Measurements from ENCODE around the gene TIAM1.

Gene TIAM1

GRCh38 chr21:31288191-31288590 is 55.9 kb downstream of the TIAM1 start:
- DNase-seq (ENCODE audit: low read depth in 1 of 2, low spot score in 1 of 2) = no peak

- DNase-seq (ENCODE audit: low read depth in 1 of 2, low spot score in 1 of 2) = no peak
Measured at GRCh38 chr21:31287201-31287600, 56.9 kb downstream of the TIAM1 start.

GRCh38 chr21:31286621-31287020 is 57.4 kb downstream of the TIAM1 start:
- no peak for DNase-seq (ENCODE audit: low read depth in 1 of 2, low spot score in 1 of 2)

GRCh38 chr21:31284797-31285397 is 59.2 kb downstream of the TIAM1 start:
- no peak for DNase-seq (ENCODE audit: low read depth in 1 of 2, low spot score in 1 of 2)

GRCh38 chr21:31283025-31283424 is 61.0 kb downstream of the TIAM1 start:
- no peak for DNase-seq (ENCODE audit: low read depth in 1 of 2, low spot score in 1 of 2)

GRCh38 chr21:31282095-31282709 is 61.9 kb downstream of the TIAM1 start:
- no peak for DNase-seq (ENCODE audit: low read depth in 1 of 2, low spot score in 1 of 2)

- no peak for DNase-seq (ENCODE audit: low read depth in 1 of 2, low spot score in 1 of 2)
Measured at GRCh38 chr21:31281561-31281960, 62.5 kb downstream of the TIAM1 start.

- DNase-seq (ENCODE audit: low read depth in 1 of 2, low spot score in 1 of 2) = no peak
Measured at GRCh38 chr21:31279986-31280385, 64.1 kb downstream of the TIAM1 start.

GRCh38 chr21:31279214-31279613 is 64.8 kb downstream of the TIAM1 start:
- DNase-seq (ENCODE audit: low read depth in 1 of 2, low spot score in 1 of 2) = no peak

- DNase-seq (ENCODE audit: low read depth in 1 of 2, low spot score in 1 of 2) = no peak
Measured at GRCh38 chr21:31278511-31279130, 65.4 kb downstream of the TIAM1 start.

GRCh38 chr21:31276663-31277062 is 67.4 kb downstream of the TIAM1 start:
- no peak for DNase-seq (ENCODE audit: low read depth in 1 of 2, low spot score in 1 of 2)

GRCh38 chr21:31275901-31276300 is 68.2 kb downstream of the TIAM1 start:
- DNase-seq (ENCODE audit: low read depth in 1 of 2, low spot score in 1 of 2) = no peak

- no peak for DNase-seq (ENCODE audit: low read depth in 1 of 2, low spot score in 1 of 2)
Measured at GRCh38 chr21:31273278-31273677, 70.8 kb downstream of the TIAM1 start.

GRCh38 chr21:31268090-31268489 is 76.0 kb downstream of the TIAM1 start:
- DNase-seq (ENCODE audit: low read depth in 1 of 2, low spot score in 1 of 2) = no peak

GRCh38 chr21:31267644-31268043 is 76.4 kb downstream of the TIAM1 start:
- no peak for DNase-seq (ENCODE audit: low read depth in 1 of 2, low spot score in 1 of 2)

- DNase-seq (ENCODE audit: low read depth in 1 of 2, low spot score in 1 of 2) = no peak
Measured at GRCh38 chr21:31266241-31266640, 77.8 kb downstream of the TIAM1 start.

- no peak for DNase-seq (ENCODE audit: low read depth in 1 of 2, low spot score in 1 of 2)
Measured at GRCh38 chr21:31265366-31266013, 78.6 kb downstream of the TIAM1 start.

- no peak for DNase-seq (ENCODE audit: low read depth in 1 of 2, low spot score in 1 of 2)
Measured at GRCh38 chr21:31264574-31264973, 79.5 kb downstream of the TIAM1 start.

GRCh38 chr21:31262728-31263127 is 81.3 kb downstream of the TIAM1 start:
- DNase-seq (ENCODE audit: low read depth in 1 of 2, low spot score in 1 of 2) = no peak

GRCh38 chr21:31261759-31262158 is 82.3 kb downstream of the TIAM1 start:
- DNase-seq (ENCODE audit: low read depth in 1 of 2, low spot score in 1 of 2) = no peak

GRCh38 chr21:31260790-31261189 is 83.3 kb downstream of the TIAM1 start:
- DNase-seq (ENCODE audit: low read depth in 1 of 2, low spot score in 1 of 2) = no peak

GRCh38 chr21:31258073-31258472 is 86.0 kb downstream of the TIAM1 start:
- DNase-seq (ENCODE audit: low read depth in 1 of 2, low spot score in 1 of 2) = no peak
